HG03469 (cell line): ENCODE results near the gene PEG3.

Experiments used
- ATAC-seq: cut with Tn5 transposase; IDR thresholded peaks from one replicate; pipeline ENCODE4 v1.9.1; 2021; ENCODE audit warnings: mild to moderate bottlenecking, moderate library complexity, moderate number of reproducible peaks; ENCODE audit not compliant: unreplicated experiment

Gene PEG3

GRCh38 chr19:56839652-56840450 is 675 bp downstream of the PEG3 start:
- no peak for ATAC-seq

GRCh38 chr19:56838909-56839651 is 1.4 kb downstream of the PEG3 start:
- no peak for ATAC-seq

DNA sequence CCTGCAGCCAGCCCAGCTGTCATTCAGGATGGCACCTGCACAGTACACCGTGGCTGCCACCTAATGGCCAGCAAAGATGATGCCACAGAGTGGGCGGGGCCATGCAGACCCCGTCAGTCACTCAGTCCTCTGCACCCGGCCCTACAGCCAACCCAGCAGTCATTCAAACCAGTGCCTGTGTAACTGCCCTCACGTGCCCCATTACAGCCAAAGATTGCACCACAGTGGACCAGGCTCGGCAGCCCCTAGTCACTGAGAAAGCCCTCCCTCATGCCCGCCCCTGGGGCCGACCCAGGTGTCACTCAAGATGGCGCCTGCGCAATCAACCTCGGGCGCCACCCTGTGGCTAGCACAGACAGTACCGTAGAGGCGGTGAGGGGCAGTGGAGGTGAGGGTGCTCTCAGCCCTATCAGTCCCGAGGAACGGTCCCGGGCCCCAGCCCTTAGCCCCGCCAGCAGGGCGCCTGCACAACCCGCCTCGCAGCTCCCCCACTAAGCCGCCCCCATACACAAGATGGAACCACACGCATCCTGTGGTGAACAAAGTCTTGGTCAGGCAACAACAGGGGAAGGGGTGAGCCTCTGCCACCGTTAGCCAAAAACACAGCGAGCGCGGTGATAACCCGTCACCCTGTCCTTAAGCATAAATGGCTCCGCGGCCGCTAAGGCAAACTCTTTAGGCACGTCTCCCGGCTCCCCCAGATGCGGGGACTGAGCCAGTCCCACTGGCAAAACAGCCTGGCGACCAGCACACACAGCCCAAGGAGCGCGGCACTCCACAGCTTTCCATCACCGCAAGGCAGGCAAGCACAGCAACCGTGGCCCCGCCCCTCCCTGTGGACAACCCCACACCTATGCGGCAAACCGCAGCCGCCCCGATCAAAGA is 2.3 kb downstream of the PEG3 start:
- no peak for ATAC-seq

- no peak for ATAC-seq
Observed at GRCh38 chr19:56837492-56838023, 3.0 kb downstream of the PEG3 start.

DNA sequence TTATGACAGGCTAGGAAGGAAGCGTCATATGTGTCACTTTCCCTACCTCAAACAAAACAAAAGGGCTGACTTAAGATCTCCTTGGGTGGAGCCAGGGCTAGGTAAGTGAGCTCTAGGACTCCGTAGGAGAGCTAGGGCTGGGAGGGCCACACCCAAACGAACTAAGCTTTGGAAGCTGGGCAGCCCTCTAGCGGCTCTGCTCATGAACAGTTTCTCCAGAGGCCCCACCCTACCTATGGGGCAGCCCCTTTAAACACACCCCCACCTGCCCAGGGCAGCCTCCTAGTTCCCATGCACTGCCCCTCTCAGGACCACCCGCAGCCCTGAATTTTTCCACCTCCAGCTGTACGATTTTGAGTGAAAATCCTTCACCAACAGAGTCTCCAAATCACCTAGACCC is 3.5 kb downstream of the PEG3 start:
- ATAC-seq, result no peak

DNA sequence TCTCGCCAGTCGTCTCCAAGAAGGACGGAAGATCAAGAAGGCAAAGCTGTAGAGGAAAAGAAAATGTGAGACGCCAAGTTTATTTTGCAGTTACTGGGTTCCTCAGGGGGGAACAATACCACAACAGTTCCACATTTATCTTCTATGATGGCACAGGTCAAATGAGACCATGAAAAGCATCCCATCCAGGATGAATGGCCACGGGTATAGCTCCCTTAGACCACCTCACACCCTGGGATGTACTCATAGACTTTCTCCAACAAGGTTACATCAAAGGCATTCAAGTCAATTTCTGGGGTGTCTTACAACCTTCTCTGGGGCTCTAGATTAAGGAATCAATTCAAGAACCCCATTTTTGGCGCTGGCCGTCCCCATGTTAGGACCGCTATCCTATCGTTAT is 4.5 kb downstream of the PEG3 start:
- ATAC-seq, result no peak

- ATAC-seq, result no peak
Observed at GRCh38 chr19:56835401-56835800, 5.1 kb downstream of the PEG3 start.

DNA sequence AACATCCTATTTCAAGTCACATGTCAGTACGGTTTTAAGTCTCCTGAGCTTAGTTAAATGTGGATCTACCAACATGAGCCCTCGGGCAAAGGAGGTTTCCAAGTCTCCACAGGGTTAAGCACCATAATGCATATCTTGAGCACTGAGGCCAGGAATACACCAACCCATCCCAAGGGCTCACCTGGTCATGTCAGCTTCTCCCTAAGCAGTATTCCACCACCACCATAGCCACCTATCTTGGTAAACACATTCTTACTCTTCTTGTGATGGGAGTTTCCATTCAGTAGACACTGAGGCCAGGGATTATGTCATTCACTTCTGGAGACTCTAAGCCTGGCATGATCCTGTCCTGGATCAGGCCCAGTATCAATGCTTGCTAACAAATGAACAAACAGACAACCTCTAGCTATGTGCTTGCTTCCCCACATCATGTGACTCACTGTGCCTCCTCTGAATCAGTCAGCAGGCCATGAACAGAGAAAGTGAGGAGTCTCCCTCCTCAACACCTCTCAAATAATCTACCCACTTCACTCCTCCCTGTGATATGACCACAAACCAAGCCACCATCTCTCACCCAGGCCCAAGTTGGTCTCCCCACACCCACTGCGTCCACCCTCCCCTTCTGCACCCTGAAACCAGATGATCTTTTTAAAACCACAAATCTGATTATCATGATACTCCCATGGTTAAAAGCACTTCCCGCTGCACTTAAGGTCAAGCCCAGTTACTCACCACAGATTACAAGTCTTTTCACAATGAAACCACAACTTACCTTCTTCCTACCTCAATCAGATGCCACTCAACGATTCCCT is 5.8 kb downstream of the PEG3 start:
- ATAC-seq, result no peak

- no peak for ATAC-seq
Observed at GRCh38 chr19:56832352-56832928, 8.1 kb downstream of the PEG3 start.

- ATAC-seq, result no peak
Observed at GRCh38 chr19:56831255-56831654, 9.3 kb downstream of the PEG3 start.

GRCh38 chr19:56829596-56829995 is 10.9 kb downstream of the PEG3 start:
- no peak for ATAC-seq

- no peak for ATAC-seq
Observed at GRCh38 chr19:56827708-56828107, 12.8 kb downstream of the PEG3 start.

- ATAC-seq, result no peak
Observed at GRCh38 chr19:56823956-56824355, 16.6 kb downstream of the PEG3 start.

- no peak for ATAC-seq
Observed at GRCh38 chr19:56823417-56823816, 17.1 kb downstream of the PEG3 start.

DNA sequence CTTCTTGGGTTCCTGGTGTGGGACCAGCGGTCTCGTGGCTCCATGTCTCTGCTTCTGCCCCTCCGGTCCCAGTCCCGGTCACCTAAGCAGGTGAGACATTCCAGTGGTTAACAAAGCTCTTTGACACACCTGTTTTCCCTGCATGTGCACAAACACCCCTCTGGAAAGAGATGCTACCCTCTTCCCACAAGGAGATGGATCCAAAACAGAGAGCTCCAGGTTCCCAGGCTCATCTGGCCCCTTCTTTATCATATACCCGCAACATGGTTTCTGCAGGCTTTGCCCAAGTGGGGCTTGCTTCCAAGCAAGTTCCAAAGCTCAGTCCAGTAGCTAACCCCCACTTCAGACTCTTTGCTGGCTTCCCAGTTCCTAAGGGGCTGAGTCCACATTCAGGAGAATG is 17.8 kb downstream of the PEG3 start:
- ATAC-seq, result no peak

- no peak for ATAC-seq
Observed at GRCh38 chr19:56821675-56822074, 18.9 kb downstream of the PEG3 start.

DNA sequence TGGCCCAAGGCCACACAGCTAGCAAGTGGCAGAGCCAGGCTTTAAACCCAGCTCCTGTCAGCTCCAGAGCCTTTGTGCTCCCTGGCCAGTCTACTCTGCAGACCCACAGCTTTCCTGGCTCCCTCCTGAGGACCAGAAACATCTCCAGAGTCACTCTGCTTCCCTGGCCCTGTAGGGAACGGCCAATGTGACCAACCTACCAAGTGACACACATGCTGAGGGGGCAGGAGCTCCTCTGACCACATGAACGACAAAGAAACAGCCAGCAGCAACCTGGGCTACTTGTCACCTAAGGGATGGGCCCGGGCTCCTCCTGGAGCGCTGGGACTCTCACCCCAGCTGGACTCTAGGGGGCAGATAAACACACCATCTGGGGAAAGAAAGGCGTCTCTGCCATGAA is 19.3 kb downstream of the PEG3 start:
- no peak for ATAC-seq

DNA sequence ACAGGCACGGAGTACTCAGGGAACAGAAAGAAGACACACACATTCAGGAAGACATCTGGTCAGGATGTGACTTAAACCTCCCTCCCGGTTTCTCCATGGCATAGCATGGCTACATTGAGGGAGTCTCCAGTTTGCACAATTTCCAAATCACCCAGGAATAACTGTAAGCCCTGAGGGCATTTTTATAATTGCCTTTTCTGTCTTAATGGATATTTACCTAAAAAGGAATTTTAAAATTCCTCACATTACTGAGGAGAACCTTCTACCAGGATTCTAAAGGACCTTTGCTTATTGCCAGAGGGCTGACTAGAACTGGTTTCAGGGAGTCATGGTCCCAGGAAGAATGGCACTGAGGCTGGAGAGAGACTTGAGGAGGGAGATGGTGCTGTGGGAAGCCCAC is 21.4 kb downstream of the PEG3 start:
- ATAC-seq, result no peak

GRCh38 chr19:56814656-56815055 is 25.9 kb downstream of the PEG3 start:
- no peak for ATAC-seq

DNA sequence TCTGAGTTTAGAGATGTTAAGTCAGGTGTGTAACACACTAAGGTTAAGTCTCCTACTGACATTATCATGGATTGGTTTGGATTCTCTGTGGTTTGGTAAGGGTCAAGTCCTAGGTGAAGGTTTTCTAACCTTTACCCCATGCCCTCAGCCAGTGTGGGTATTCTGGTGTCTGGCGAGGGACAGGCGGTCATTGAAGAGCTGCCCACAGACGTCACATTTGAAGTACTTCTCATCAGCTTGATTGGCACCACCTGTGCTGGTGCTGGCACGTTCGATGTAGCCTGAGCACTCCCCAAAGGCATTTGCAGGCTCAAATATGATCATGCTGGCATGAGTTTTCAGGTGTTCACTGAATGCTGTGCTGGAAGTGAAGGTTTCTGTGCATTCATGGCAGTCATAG is 27.0 kb downstream of the PEG3 start:
- no peak for ATAC-seq
